GM12891 (cell line): ENCODE data around the gene ALG5.

Source experiments
- PAX5 ChIP-seq: IDR thresholded peaks from 2 replicates; pipeline ENCODE4 v1.6.1; 2011; ENCODE audit warnings: low read length, moderate library complexity, mild to moderate bottlenecking; ENCODE audit not compliant: insufficient read depth, severe bottlenecking
- POLR2A ChIP-seq: IDR thresholded peaks from 2 replicates; pipeline ENCODE4 v1.6.1; 2011; ENCODE audit warnings: low read depth, low read length, control low read depth
- POLR2AphosphoS5 ChIP-seq: IDR thresholded peaks from 2 replicates; pipeline ENCODE4 v1.6.1; 2011; ENCODE audit warnings: low read depth, low read length, control low read depth
- SPI1 ChIP-seq: IDR thresholded peaks from 2 replicates; pipeline ENCODE4 v1.6.1; 2011; ENCODE audit warnings: low read depth, low read length, control low read depth
- TAF1 ChIP-seq: IDR thresholded peaks from 2 replicates; pipeline ENCODE4 v1.6.1; 2011; ENCODE audit warnings: low read depth, low read length, control low read depth

GRCh38 chr13:36998624-36999041, 507 bp downstream of the ALG5 start:
- TF ChIP-seq TAF1 (no peak), POLR2A (no peak), POLR2AphosphoS5 (no peak), PAX5 (no peak), SPI1 (no peak)
